Measurements from ENCODE around the gene RIMBP2. TPM values are rescaled to one million over a fixed set of nuclear protein-coding genes. Genes with fewer than 3 reads are reported as not detected.

Gene RIMBP2
- total and polyA plus RNA-seq, 11 donors = 2.1 TPM; not detected in 10

- Histone ChIP-seq H3K9me3 (peaks cover 0 to 5% (median 0%) of the 10 kb centered on the region in 12 donors), H3K4me3 (no peak overlapping the region), H3K27ac (no peak overlapping the region), H3K36me3 (no peaks in the 10 kb centered on the region), H3K27me3 (peaks cover 0 to 25% (median 3%) of the 10 kb centered on the region in 9 donors), H3K4me1 (peaks cover 0 to 4% (median 0%) of the 10 kb centered on the region in 12 donors)
- ATAC-seq (no peak), DNase-seq (no peak)
- no peak for TF ChIP-seq POLR2A (IDR thresholded peaks at IDR 0.05)
- TF ChIP-seq CTCF (IDR thresholded peaks at IDR 0.05) = no peak
- intact Hi-C loops (cut with DNase I) = loop anchor here in 8 of 10 donors (5.0 to 10.0 kb wide), 5 partner anchors 342 to 702 kb away; no protein-coding TSS in a partner anchor
- WGBS, 4 donors = 55 to 84% (median 64%) methylated on average over 3 to 9 of the region's 9 CpGs
These were observed 30.4 kb upstream of the RIMBP2 start for GRCh38 chr12:130746546-130746945.

DNA sequence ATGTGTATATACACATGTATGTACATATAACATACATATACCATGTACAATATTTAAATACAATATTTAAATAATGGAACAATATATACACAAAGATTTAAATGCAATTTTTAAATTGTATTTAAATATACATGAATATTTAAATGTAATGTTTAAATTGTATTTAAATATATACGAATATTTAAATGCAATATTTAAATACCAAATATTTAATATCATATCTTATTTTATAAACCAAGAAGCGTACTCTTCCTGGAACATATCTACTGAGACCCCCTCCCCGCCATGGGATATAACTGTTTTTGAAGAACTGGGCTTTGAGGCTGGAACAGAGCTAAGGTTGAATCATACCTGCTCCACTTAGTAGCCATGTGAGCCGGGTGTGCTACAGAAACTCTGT lies 29.8 kb upstream of the RIMBP2 start:
- Histone ChIP-seq H3K4me3 (no peak overlapping the region), H3K27ac (no peak overlapping the region), H3K4me1 (peaks cover 0 to 4% (median 0%) of the 10 kb centered on the region in 12 donors), H3K27me3 (peaks cover 0 to 22% (median 3%) of the 10 kb centered on the region in 9 donors), H3K9me3 (peaks cover 0 to 5% (median 0%) of the 10 kb centered on the region in 12 donors), H3K36me3 (no peaks in the 10 kb centered on the region)
- TF ChIP-seq CTCF (IDR thresholded peaks at IDR 0.05) = no peak
- TF ChIP-seq POLR2A (IDR thresholded peaks at IDR 0.05) = no peak
- no peak for ATAC-seq
- intact Hi-C loops (cut with DNase I) = loop anchor here in 8 of 10 donors (5.0 to 10.0 kb wide), 5 partner anchors 341 to 701 kb away; no protein-coding TSS in a partner anchor
- no peak for DNase-seq
- 75 to 91% (median 87%) methylated on average over 4 of the region's 4 CpGs for WGBS, 4 donors

- WGBS, 4 donors = 79 to 83% (median 81%) methylated on average over 5 of the region's 5 CpGs
- ATAC-seq (no peak), DNase-seq (no peak)
- no peak overlapping the region for H3K4me3 ChIP-seq
- H3K27me3 ChIP-seq = peaks cover 0 to 21% (median 8%) of the 10 kb centered on the region in 9 donors
- intact Hi-C loops (cut with DNase I) = loop anchor here in 3 of 10 donors (10.0 kb wide), 3 partner anchors 339 to 699 kb away; no protein-coding TSS in a partner anchor
- H3K4me1 ChIP-seq = peaks cover 0 to 4% (median 0%) of the 10 kb centered on the region in 12 donors
- H3K36me3 ChIP-seq = no peaks in the 10 kb centered on the region
- peaks cover 0 to 5% (median 0%) of the 10 kb centered on the region in 12 donors for H3K9me3 ChIP-seq
- no peak overlapping the region for H3K27ac ChIP-seq
- no peak for TF ChIP-seq POLR2A (IDR thresholded peaks at IDR 0.05)
- no peak for TF ChIP-seq CTCF (IDR thresholded peaks at IDR 0.05)
These were observed 28.2 kb upstream of the RIMBP2 start for GRCh38 chr12:130744274-130744673.

- Histone ChIP-seq H3K4me3 (no peak overlapping the region), H3K27ac (no peak overlapping the region), H3K36me3 (no peaks in the 10 kb centered on the region), H3K9me3 (peaks cover 0 to 7% (median 0%) of the 10 kb centered on the region in 12 donors), H3K4me1 (peaks cover 0 to 4% (median 0%) of the 10 kb centered on the region in 12 donors), H3K27me3 (peaks cover 0 to 25% (median 7%) of the 10 kb centered on the region in 9 donors)
- intact Hi-C loops (cut with DNase I) = loop anchor here in 3 of 10 donors (10.0 kb wide), 3 partner anchors 339 to 699 kb away; no protein-coding TSS in a partner anchor
- ATAC-seq = no peak
- DNase-seq = no peak
- TF ChIP-seq POLR2A (IDR thresholded peaks at IDR 0.05) (no peak), CTCF (IDR thresholded peaks at IDR 0.05) (no peak)
- WGBS, 4 donors = 86 to 90% (median 88%) methylated on average over 5 of the region's 5 CpGs
These were observed 27.5 kb upstream of the RIMBP2 start for GRCh38 chr12:130743606-130744005.
